NCI-H2227 treated with DMSO at 0.1 percent for 48 hours (cell line): ENCODE results near the gene KSR1.

Experiments used
- DNase-seq: peaks from one replicate; lab custom pipeline; 2025; lab: John Stamatoyannopoulos, UW

Gene KSR1

DNA sequence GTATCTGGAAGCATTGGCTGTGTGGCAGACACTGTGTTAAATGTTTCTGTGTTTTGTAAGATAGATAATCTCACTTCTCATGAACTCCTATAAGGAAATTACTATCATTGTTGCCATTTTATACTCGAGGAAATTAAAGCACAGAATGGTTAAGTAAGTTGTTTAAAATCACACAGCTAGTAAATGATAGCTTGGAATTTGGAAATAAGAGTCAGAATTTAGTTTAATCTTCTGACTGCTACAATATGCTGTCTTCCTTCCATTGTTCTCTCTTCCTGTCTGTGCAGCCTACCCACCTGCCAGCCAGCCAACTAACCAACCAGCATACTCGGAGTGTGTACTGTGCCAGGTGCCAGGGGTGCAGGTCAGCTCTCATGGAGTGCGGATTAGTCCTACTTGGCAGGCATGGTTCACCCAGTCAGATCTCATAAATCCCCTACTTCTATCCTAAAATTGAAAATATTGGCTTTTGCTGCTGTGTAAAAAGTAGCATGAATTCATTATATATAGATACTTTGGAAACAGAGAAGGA is 94.8 kb downstream of the KSR1 start:
- no peak for DNase-seq

DNA sequence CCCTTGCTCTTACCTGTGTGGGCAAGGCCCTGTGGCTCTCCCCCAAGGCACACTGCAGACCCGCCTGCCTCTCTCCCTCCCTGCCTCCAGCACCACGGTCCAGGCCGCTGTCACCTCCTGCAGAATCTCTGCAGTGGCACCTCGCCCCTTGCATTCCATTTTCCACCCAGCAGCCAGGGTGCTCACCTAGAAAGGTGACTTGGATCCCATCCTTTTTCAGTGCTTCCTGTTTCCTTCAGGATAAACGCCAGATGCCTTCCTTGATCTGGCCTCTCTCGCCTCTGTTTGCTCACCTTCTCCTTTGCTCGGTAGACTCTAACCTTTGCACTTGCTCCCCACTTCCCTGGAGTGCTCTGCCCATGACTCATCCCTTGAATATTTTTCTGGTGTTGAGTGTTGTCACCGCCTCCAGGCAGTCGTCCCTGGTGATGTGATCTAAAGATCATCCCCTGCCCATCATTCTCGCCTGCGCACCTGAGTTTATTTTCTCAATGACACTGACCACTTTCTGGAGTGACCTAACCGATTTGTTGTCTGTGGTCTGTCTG is 95.5 kb downstream of the KSR1 start:
- no peak for DNase-seq

DNA sequence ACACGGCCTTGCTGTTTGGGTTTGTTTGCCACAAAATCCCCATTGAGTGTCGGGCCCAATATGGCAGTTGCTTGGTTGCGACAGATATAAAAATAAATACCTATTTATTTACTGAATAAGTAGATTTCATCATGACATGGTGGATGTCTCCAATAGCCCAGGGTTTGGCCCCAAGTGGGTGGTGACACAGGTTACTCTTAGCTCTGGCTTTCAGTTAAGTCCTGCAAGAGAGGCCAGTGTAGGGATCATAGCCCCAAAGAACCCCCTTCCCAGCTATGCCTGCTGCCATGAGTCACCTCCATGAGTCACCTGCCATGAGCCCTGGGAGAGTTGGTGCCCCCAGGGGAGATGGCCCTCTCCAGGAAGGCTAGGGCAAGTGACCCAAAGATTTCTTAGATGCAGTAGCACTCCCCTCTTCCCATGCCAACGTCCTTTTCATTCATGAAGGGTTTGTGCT is 96.1 kb downstream of the KSR1 start:
- no peak for DNase-seq

DNA sequence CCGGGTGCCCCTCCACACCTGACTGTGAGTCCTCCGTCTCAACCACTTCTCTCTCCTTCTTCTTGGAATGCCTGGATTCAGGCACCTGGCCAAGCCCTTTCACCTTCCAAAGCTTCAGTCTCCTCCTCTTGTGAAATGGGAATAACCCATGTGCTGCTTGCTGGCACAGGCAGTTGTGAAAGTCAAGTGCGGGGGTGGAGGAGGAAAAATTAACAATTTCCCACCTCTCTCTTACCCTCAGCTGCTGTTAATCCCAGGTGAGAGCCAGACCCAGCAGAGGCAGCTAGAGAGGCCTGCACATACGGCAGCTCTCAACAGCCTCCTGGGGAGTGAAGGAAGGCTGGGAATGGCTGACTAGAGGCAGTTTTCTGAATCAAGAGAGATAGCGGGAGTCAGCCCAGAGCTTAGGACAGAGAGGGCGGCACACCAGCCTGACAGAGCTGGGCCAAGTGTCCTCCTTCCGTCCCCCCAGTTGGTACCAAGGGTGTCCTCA is 96.8 kb downstream of the KSR1 start:
- no peak for DNase-seq

DNA sequence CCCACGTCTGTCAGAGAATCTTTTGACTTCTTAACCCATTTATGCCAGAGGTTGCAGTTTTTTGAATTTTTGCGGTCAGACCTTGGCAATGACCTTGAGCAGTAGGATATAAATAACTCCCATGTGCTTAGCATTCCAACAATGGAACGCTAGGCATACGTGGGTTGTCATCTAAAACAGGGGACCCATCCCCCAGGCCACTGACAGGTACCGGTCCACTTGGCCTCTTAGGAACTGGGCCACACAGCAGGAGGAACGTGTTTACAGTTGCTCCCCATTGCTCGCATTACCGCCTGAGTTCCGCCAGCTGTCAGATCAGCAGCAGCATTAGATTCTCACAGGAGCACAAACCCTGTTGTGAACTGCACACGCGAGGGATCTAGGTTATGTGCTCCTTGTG is 97.9 kb downstream of the KSR1 start:
- no peak for DNase-seq

DNA sequence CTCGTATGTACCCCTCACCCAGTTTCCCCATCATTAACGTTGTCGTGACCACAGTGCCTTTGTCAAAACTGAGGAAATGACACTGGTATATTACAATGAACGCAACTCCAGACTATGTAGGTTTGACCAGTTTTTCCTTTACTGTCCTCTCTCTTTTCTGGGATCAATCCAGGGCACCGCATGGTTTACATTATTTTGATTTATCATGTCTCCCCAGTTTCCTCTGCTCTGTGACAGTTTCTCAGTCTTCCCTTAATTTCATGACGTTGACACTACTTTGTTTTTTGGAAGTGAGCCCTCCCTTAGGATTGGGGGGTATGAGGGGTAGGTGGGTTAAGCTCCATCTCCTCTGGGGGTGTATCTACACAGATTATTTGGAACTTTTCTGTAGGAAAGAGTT is 98.7 kb downstream of the KSR1 start:
- DNase-seq = no peak

DNA sequence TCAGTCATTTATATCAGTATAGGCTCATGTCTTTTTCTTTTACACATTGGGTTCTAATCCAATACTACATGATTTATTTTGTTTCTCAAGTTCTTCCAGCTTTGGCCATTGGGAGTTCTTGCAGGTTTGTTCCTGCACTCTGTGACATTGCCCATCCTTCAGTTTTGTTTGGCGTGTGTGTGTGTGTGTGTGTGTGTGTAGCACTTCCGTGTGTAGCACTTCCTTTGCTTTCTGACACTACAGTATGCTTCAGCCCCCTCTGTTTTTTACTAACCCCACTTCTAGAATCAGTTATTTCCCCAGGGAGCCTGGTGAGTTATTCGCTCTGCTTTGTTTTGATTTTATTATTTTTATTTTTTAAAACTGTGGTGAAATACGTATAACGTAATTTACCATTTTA is 99.1 kb downstream of the KSR1 start:
- no peak for DNase-seq

DNA sequence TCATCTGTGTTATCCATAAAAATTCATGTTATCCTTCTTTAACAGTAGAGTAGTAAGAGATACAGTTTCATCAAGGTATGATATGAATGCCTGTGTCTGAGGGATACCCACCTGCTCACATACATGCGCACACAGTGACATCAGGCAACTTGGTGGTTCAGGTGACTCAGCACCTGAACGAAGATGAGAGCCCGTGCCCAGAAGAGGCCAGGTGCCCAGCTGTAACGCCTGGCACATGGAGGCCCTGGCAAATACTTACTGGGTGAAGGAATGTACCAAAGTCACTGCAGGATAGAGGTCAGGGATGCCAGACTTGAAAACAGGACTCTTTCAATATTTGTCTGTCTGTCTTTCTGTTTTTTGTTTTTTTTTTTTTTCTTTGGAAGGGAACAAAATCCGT is 102.1 kb downstream of the KSR1 start:
- no peak for DNase-seq

DNA sequence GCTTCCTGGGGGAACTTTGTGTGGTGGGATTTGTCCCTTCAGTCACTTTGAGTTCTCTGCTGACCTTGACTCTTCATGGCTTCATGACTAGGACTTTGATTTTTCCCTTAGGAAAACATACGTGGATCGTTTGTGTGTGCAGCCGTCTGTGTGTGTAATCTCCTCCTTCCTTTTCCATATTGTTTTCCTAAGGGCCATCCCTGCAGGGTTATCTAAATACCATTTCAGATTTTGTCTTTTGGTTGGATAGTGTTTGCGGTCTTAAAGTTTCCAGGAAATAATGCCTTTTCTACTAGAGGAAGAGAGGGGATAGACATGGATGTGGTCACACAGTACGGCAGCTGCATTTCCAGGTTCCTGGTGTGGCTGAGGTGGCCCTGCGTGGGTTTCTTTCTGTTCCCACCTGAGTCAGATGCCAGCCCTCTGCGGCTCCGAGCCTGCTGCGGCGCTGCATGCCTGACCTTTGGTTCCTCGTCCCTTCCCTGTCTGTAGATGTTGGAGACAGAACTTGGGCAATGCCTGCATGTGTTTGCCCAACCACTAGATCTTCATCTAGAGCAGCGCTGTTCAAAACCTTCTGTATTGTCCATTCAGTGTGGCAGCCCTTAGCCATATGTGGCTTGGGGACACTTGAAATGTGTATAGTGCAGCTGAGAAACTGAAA is 102.7 kb downstream of the KSR1 start:
- DNase-seq = no peak

DNA sequence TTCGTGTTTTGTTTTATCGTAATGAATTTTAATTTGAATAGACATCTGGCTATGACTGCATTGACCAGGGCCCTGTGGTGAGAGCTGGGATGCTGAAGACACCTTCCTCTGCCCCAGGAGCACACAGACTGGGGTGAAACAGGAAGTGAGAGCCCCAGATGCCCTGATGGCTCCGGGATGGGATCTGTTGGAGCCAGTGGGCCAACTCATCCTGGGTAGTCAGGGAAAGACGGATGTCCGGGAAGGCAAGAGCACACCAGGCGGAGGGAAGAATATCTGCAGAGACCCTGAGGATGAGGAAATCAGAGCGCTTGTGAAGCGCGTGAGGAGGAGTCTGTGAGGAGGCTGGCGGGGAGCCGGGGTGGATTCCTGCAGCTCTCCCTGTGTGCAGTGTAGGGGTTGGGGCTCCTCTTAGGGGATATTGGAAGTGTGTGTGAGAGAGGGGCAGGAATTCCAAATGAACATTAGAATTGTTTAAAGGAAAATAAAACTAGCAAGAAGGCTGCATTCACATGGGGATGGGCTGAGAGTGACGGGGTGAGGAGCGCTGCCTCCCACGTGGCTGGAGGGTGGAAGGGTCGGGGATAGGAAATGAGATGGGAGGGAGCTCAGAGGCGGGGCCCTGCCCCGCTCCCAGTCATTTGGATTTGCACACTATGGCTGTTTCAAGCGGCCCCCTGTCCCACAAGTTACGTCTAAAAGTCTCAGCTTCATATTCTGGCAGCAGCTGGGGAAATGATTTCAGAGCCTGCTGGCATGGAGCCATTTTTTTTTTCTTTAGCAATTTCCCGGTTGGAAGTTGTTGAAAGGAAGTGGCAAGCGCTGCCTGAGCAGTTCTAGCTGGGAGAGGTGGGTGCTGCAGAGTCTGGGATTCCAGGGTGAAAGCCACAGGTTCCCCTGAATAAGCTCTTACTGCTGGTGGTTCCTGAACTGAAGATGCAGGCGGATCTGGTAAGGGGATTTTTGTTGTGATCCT is 103.5 kb downstream of the KSR1 start:
- peak; percentile 38 for DNase-seq

DNA sequence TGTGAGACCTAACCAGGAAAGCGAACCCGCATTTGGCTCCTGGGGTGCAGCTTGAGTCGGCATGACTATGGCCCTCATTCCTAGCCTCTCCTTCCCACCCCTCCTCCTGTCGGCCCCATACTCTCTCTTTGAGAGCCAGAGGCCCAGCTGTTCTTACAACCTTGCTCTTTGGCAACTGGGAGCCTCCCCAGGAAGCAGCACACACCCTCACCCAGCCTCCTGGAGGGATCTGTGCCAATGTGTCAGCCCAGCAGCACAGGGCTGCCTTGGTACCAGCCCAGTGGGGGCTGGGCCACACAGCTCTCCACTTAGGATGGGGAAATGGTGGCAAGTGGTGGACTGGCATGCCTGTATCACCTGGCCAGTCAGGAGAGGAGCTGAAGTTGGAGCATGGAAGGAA is 104.4 kb downstream of the KSR1 start:
- DNase-seq = no peak

DNA sequence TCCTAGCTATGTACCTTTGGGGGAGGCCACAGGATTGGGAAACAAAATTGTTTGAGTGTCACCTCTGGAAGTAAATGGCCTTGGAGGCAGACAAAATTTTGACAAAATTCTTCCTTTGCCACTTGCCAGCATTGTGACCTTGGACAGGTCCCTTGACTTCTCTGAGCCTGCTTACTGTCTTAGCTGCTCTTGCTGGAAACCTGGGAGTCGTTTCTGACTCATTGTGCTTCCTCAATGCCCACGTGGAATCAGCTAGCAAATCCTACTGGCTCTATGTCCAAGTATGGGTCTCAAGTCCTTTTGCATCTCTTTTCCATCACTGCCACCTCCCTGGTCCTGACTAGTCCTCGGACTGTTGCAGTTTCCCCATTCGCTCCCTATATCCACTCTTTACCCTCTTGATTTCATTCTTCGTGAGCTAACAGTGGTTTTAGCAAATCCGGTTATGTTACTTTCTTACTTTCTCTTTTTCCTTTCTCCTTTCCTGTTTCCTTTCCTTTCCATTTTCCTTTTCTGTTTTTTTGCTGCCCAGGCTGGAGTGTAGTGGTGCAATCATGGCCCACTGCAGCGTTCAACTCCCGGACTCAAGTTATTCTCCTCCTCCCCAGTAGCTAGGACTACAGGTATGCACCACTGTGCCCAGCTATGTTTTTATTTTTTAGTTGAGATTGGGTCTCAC is 106.7 kb downstream of the KSR1 start:
- no peak for DNase-seq

DNA sequence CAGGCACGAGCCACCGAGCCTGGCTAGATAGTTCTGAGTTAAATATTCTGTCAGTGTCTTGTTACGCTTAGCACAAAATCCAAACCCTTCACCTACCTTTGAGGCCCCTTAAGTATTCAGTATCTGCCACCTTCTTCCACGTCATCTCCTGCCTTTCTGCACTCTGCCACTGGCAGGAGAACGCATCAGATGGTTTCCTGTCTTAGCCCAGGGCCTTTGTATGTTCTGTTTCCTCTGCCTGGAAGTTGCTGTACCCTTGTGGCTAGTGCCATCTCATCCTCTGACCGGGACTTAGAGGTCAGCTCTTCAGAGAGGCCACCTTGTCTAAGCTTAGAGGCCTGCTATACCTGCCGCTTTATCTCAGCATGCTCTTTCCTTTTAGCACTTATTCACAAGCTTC is 107.3 kb downstream of the KSR1 start:
- no peak for DNase-seq

DNA sequence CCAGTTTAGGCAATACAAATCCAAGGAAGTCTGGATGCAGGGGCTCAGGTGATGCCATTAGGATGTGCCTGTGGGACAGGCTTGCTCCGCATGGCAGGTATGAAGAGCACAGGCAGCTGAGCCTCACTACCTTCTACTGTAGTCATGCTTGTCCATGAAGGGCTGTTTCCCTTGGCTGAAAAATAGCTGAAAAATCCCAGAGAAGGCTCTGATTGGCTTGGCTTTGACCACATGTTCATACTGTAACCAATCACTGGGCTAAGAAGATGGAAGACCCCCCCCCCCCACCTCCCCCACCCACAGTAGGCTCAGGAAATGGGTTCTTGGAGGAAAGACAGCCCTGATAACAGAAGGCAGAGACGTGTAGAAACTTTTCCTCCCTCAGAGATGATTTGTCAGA is 108.2 kb downstream of the KSR1 start:
- no peak for DNase-seq

DNA sequence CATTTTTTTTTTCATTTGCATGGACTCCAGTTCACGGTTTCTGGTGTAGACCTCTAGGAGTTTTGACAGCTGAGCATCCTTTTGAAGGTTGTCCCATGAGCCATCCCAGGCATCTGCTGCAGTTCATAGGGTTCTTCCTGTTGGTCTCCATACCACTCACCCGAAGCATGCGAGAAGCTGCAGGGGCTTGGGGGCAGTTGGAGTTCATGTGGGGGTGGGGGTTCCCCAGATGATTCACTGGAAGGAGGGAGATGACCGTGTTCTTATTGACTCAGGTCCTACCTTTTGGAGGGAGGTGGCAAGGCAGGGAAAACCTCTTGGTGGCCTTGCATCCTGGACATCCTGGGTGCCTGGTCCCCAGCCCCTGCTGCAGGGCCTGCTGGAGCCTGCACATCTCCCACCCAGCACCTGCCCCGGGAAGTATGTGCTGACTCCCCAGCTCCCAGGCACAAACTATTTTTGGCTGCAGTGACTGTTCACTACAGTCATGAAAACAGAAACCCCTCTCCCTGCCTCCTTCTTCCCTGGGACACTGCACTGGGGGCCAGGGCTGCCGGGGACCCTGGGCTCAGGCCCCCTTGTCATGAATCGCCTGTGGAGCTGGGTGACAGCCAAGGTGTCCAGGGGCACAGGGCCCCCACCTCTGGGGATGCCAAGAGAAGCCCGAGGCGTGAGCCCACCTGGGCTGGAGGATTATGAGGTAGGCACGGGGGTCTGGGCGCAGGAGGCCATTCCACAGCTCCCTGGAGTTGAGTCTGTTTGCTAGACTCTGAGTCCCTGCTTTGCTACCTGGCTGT is 109.8 kb downstream of the KSR1 start:
- no peak for DNase-seq

DNA sequence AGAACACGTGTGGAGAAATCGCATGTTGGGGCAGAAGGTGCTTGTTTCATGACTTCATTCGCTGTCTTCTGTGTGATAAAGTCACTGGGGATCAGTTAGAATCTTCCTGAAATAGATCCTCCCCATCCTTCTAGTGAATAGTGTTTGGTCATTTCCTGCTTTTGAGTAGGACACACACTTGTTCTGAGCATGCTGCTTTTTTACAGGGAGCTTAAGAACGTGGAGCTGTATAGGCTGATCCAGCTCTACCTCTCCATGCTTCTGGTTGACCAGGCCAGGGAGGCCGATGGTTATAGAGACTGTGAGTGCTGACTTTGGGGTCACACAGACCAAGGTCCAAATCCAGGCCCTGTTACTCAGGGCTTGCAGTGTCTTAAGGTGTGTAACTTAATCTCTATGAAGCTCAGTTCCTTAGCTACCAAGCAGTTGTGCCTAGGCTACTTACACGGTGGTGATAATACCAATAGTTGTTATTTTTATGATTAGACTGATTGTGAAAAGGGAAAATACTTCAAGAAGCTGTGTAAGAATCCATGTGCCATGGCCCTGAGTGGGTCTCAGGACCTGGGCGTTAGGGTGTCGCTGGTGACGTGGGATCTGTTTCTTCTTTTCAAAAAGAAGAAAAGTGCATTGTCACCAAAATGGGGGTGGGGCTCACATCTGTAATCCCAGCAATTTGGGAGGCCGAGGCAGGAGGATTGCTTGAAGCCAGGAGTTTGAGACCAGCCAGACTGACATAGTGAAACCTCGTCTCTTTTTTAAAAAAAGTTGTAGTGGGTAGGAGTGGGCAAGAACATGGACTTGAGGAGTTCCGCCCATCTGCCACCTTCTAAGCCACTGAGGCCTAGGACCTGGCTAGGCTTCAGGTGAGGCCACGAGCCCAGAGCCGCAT is 110.7 kb downstream of the KSR1 start:
- DNase-seq = no peak

DNA sequence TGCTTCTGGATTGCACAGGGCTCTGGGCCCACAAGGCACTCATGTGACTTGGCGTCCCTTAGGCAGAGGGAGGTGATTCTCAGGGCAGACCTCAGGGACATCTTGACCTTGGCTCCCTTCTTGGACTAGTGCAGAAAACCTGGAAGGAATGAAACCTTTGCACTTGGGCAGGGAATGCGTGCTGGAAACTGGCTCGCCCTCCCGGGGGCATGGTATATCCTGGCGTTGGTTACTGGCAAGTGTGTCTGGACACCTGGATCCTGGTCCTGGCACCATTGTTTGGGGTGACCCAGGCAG is 111.3 kb downstream of the KSR1 start:
- no peak for DNase-seq

DNA sequence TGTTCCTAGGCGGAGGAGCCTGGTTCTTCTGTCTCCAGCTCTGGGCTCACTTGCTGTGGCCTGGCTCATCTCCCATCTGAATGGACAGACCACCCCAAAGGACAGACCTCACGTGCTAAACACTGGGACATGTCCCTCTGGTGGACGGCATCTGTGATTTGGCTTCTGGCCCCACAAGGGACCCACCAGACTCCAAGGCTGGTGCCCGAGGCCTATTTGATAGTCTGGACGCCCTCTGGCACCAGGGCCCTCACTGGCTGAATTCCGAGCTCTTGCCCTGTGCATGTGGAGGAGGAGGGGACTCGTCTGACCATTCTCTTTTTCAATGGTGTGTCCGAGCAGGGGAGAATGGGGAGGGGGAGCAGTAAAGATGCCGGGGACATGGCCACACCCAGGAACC is 112.0 kb downstream of the KSR1 start:
- DNase-seq = no peak

DNA sequence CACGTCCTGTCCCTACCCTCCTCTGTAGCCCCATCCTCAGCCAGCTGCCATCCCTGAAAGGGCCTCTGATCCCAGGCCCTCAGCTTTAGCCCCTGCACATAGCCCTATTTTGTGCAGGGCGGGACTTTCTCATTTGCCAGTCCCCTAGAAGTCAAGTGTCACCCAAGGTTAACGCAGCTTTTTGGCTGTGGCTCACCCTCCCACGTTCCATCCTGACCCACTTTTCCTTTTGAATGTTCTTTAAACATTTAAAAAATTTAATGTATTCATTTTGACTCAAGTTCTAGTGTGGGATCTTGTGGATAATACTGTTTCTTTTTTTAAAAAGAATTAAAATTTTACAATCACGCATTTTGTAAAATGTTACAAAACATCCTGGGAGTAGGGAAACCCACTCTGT is 112.6 kb downstream of the KSR1 start:
- no peak for DNase-seq

DNA sequence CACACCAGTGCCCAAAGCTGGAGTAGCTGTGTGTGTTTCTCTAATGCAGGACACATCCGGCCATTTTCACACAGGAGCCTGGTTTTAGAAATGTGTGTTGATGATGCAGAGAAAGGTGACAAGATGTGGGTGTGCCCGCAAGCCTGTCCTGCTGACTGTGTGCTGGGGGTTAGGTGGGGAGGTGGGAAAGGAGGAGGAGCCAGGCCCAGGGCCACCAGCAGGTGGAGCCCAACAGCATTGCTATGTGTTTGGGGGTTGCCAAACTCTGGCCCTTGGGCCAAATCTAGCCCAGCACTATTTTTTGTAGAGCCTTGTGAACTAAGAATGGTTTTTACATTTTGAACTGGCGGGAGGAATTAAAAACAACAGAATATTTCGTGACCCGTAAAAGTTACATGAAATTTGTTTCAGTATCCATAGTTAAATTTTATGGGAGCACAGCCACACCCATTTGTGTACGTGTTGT is 113.0 kb downstream of the KSR1 start:
- DNase-seq = no peak
